ENCODE results near the gene DOCK8.

Gene DOCK8

GRCh38 chr9:250039-250438 is 35.4 kb downstream of the DOCK8 start:
- Histone ChIP-seq H3K9me3 (ENCODE audit: control insufficient read depth, low read length) (no peaks in the 10 kb centered on the region), H3K4me1 (ENCODE audit: control insufficient read depth, insufficient read depth, low read length, poor library complexity, severe bottlenecking) (no peaks in the 10 kb centered on the region), H3K27ac (ENCODE audit: low read depth, low read length, severe bottlenecking) (no peak overlapping the region), H3K36me3 (ENCODE audit: control insufficient read depth, insufficient read depth, low read length) (no peaks in the 10 kb centered on the region), H3K4me3 (ENCODE audit: extremely low read depth, insufficient read depth, low read length, poor library complexity, severe bottlenecking) (no peak overlapping the region)
- WGBS, 2 experiments (ENCODE audit: insufficient coverage in 2 of 2) = 88 to 100% methylated on average over 1 of the region's 1 CpG

- no peak overlapping the region for H3K4me3 ChIP-seq (ENCODE audit: extremely low read depth, insufficient read depth, low read length, poor library complexity, severe bottlenecking)
- H3K36me3 ChIP-seq (ENCODE audit: control insufficient read depth, insufficient read depth, low read length) = no peaks in the 10 kb centered on the region
- WGBS, 2 experiments (ENCODE audit: insufficient coverage in 2 of 2) = 51 to 54% methylated on average over 5 of the region's 5 CpGs
- H3K9me3 ChIP-seq (ENCODE audit: control insufficient read depth, low read length) = no peaks in the 10 kb centered on the region
- no peak overlapping the region for H3K27ac ChIP-seq (ENCODE audit: low read depth, low read length, severe bottlenecking)
- H3K4me1 ChIP-seq (ENCODE audit: control insufficient read depth, insufficient read depth, low read length, poor library complexity, severe bottlenecking) = no peaks in the 10 kb centered on the region
Observed at GRCh38 chr9:250625-251024, 36.0 kb downstream of the DOCK8 start.

- no peaks in the 10 kb centered on the region for H3K9me3 ChIP-seq (ENCODE audit: control insufficient read depth, low read length)
- 81 to 85% methylated on average over 3 to 5 of the region's 5 CpGs for WGBS, 2 experiments (ENCODE audit: insufficient coverage in 2 of 2)
- no peak overlapping the region for H3K27ac ChIP-seq (ENCODE audit: low read depth, low read length, severe bottlenecking)
- H3K4me3 ChIP-seq (ENCODE audit: extremely low read depth, insufficient read depth, low read length, poor library complexity, severe bottlenecking) = no peak overlapping the region
- H3K4me1 ChIP-seq (ENCODE audit: control insufficient read depth, insufficient read depth, low read length, poor library complexity, severe bottlenecking) = no peaks in the 10 kb centered on the region
- no peaks in the 10 kb centered on the region for H3K36me3 ChIP-seq (ENCODE audit: control insufficient read depth, insufficient read depth, low read length)
Observed at GRCh38 chr9:251398-251797, 36.7 kb downstream of the DOCK8 start.

GRCh38 chr9:253539-253938 is 38.9 kb downstream of the DOCK8 start:
- WGBS, 2 experiments (ENCODE audit: insufficient coverage in 2 of 2) = 88 to 100% methylated on average over 1 to 2 of the region's 3 CpGs
- no peaks in the 10 kb centered on the region for H3K9me3 ChIP-seq (ENCODE audit: control insufficient read depth, low read length)
- H3K4me3 ChIP-seq (ENCODE audit: extremely low read depth, insufficient read depth, low read length, poor library complexity, severe bottlenecking) = no peak overlapping the region
- H3K27ac ChIP-seq (ENCODE audit: low read depth, low read length, severe bottlenecking) = no peak overlapping the region
- H3K4me1 ChIP-seq (ENCODE audit: control insufficient read depth, insufficient read depth, low read length, poor library complexity, severe bottlenecking) = no peaks in the 10 kb centered on the region
- no peaks in the 10 kb centered on the region for H3K36me3 ChIP-seq (ENCODE audit: control insufficient read depth, insufficient read depth, low read length)

- Histone ChIP-seq H3K4me3 (ENCODE audit: extremely low read depth, insufficient read depth, low read length, poor library complexity, severe bottlenecking) (no peak overlapping the region), H3K27ac (ENCODE audit: low read depth, low read length, severe bottlenecking) (no peak overlapping the region), H3K36me3 (ENCODE audit: control insufficient read depth, insufficient read depth, low read length) (no peaks in the 10 kb centered on the region), H3K9me3 (ENCODE audit: control insufficient read depth, low read length) (no peaks in the 10 kb centered on the region), H3K4me1 (ENCODE audit: control insufficient read depth, insufficient read depth, low read length, poor library complexity, severe bottlenecking) (peaks cover under 1% of the 10 kb centered on the region)
- 88% methylated on average over 3 to 4 of the region's 4 CpGs for WGBS, 2 experiments (ENCODE audit: insufficient coverage in 2 of 2)
Observed at GRCh38 chr9:254516-254915, 39.9 kb downstream of the DOCK8 start.

- WGBS, 2 experiments (ENCODE audit: insufficient coverage in 2 of 2) = no CpG with 5 or more reads among the region's 1 CpG
- no peaks in the 10 kb centered on the region for H3K9me3 ChIP-seq (ENCODE audit: control insufficient read depth, low read length)
Observed at GRCh38 chr9:257957-258356, 43.3 kb downstream of the DOCK8 start.

GRCh38 chr9:259405-260404 is 45.0 kb downstream of the DOCK8 start:
- no peak overlapping the region for H3K4me3 ChIP-seq (ENCODE audit: extremely low read depth, insufficient read depth, low read length, poor library complexity, severe bottlenecking)
- no peak overlapping the region for H3K27ac ChIP-seq (ENCODE audit: low read depth, low read length, severe bottlenecking)
- no peaks in the 10 kb centered on the region for H3K36me3 ChIP-seq (ENCODE audit: control insufficient read depth, insufficient read depth, low read length)
- peaks cover 11% of the 10 kb centered on the region for H3K4me1 ChIP-seq (ENCODE audit: control insufficient read depth, insufficient read depth, low read length, poor library complexity, severe bottlenecking)
- 60 to 67% methylated on average over 1 of the region's 2 CpGs for WGBS, 2 experiments (ENCODE audit: insufficient coverage in 2 of 2)
- no peaks in the 10 kb centered on the region for H3K9me3 ChIP-seq (ENCODE audit: control insufficient read depth, low read length)

More at GRCh38 chr9:257957-258356, 43.3 kb downstream of the DOCK8 start:
- H3K36me3 ChIP-seq (ENCODE audit: control insufficient read depth, insufficient read depth, low read length) = no peaks in the 10 kb centered on the region
- no peak overlapping the region for H3K4me3 ChIP-seq (ENCODE audit: extremely low read depth, insufficient read depth, low read length, poor library complexity, severe bottlenecking)
- H3K4me1 ChIP-seq (ENCODE audit: control insufficient read depth, insufficient read depth, low read length, poor library complexity, severe bottlenecking) = peaks cover 11% of the 10 kb centered on the region
- H3K27ac ChIP-seq (ENCODE audit: low read depth, low read length, severe bottlenecking) = no peak overlapping the region

- H3K4me3 ChIP-seq (ENCODE audit: extremely low read depth, insufficient read depth, low read length, poor library complexity, severe bottlenecking) = no peak overlapping the region
- peaks cover 11% of the 10 kb centered on the region for H3K4me1 ChIP-seq (ENCODE audit: control insufficient read depth, insufficient read depth, low read length, poor library complexity, severe bottlenecking)
- 0% methylated on average over 1 of the region's 2 CpGs for WGBS, 2 experiments (ENCODE audit: insufficient coverage in 2 of 2)
- no peak overlapping the region for H3K27ac ChIP-seq (ENCODE audit: low read depth, low read length, severe bottlenecking)
- no peaks in the 10 kb centered on the region for H3K9me3 ChIP-seq (ENCODE audit: control insufficient read depth, low read length)
- H3K36me3 ChIP-seq (ENCODE audit: control insufficient read depth, insufficient read depth, low read length) = no peaks in the 10 kb centered on the region
Observed at GRCh38 chr9:264231-264630, 49.6 kb downstream of the DOCK8 start.

- 90 to 100% methylated on average over 1 to 2 of the region's 7 CpGs for WGBS, 2 experiments (ENCODE audit: insufficient coverage in 2 of 2)
- no peaks in the 10 kb centered on the region for H3K36me3 ChIP-seq (ENCODE audit: control insufficient read depth, insufficient read depth, low read length)
- H3K4me1 ChIP-seq (ENCODE audit: control insufficient read depth, insufficient read depth, low read length, poor library complexity, severe bottlenecking) = peaks cover 2% of the 10 kb centered on the region
- H3K27ac ChIP-seq (ENCODE audit: low read depth, low read length, severe bottlenecking) = no peak overlapping the region
- no peak overlapping the region for H3K4me3 ChIP-seq (ENCODE audit: extremely low read depth, insufficient read depth, low read length, poor library complexity, severe bottlenecking)
- no peaks in the 10 kb centered on the region for H3K9me3 ChIP-seq (ENCODE audit: control insufficient read depth, low read length)
Observed at GRCh38 chr9:265209-265870, 50.7 kb downstream of the DOCK8 start.

- WGBS, 2 experiments (ENCODE audit: insufficient coverage in 2 of 2) = 100% methylated on average over 1 of the region's 2 CpGs; no CpG with 5 or more reads in 1 of the 2 experiments
- Histone ChIP-seq H3K27ac (ENCODE audit: low read depth, low read length, severe bottlenecking) (no peak overlapping the region), H3K4me1 (ENCODE audit: control insufficient read depth, insufficient read depth, low read length, poor library complexity, severe bottlenecking) (no peaks in the 10 kb centered on the region), H3K9me3 (ENCODE audit: control insufficient read depth, low read length) (no peaks in the 10 kb centered on the region), H3K4me3 (ENCODE audit: extremely low read depth, insufficient read depth, low read length, poor library complexity, severe bottlenecking) (no peak overlapping the region), H3K36me3 (ENCODE audit: control insufficient read depth, insufficient read depth, low read length) (no peaks in the 10 kb centered on the region)
Observed at GRCh38 chr9:266228-266627, 51.6 kb downstream of the DOCK8 start.

Measured in mesodermal cell (in vitro differentiated cells).